NK-92 treated with Interleukin-12 subunit alpha and Interleukin-12 subunit beta, amount 100 ng/mL, for 24 hours (cell line): ENCODE results near the gene LRP2.
A peak's percentile ranks its signal among the peaks of the same experiment; 100 is the strongest.
"Not testable (repeated sequence)": the region's sequence is repeated elsewhere in the genome, so short reads cannot be mapped to it uniquely, and the experiment has no call there.

Experiments
- DNase-seq: peaks from one replicate; lab custom pipeline; 2025; lab: John Stamatoyannopoulos, UW

LRP2 gene

DNA sequence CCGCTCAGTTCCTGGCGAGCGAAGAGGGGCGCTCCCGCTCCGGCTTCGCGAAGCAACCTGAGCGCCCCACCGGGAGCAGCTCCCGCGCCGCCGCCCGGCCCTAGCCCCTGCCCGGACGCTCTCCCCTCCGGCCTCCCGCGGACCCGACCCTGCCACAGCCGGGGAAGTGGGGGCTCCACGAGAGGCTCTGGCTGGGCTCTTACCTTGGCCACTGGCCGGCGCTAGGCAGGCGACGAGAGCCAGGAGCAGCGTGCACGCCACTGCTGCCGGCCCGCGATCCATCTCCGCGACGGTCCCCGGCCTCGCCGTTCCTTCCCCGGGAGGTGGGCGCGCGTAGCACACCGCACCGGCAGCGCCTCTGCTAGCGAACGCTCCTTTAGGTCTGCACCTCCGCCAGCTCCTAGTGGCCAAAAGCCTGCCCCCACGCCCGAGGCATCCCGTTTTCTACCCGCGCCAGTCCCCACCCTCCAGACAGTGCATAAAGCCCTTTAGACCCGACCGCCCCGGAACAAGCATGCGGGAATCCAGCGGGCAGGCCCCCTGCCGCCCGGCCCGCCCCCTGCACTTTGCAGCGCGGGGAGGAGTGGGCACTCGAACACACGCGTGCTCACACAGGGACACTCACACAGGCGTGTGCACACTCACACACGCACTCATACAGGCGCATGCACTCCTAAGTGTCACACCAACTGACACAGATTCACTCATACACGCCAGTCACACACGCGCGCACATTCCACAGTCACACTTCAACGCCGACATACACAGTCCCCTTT is at the start of gene LRP2:
Gene LRP2 (minus strand): TSS at position 417 of the 776 bp plus-strand sequence. CDS start 135 bp downstream, at position 282.
- no peak for DNase-seq

- no peak for DNase-seq
Measured at GRCh38 chr2:169406891-169407290, 44.6 kb upstream of the LRP2 start.

GRCh38 chr2:169399491-169399890 is 37.2 kb upstream of the LRP2 start:
- DNase-seq = not testable (repeated sequence)

DNA sequence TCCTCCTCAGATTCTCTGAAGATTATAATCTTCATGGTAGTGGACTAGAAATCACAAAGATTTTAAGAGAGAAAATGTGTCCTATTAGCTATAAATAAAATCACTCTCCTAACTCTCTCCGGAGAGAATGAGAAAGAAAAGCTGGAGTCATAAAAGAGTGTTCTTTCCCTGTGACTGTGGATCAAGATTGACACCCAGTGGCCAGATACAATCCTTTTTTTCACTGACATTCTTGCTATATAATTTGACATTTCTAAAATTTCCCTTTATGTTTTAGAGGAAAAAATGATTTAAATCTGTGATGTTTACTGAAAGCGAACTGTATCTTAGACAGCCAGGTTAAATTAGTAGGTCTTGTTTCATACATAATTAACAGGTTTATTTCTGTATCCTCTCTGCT is 35.4 kb upstream of the LRP2 start:
- DNase-seq = no peak

- DNase-seq = no peak
Measured at GRCh38 chr2:169395821-169396374, 33.6 kb upstream of the LRP2 start.

DNA sequence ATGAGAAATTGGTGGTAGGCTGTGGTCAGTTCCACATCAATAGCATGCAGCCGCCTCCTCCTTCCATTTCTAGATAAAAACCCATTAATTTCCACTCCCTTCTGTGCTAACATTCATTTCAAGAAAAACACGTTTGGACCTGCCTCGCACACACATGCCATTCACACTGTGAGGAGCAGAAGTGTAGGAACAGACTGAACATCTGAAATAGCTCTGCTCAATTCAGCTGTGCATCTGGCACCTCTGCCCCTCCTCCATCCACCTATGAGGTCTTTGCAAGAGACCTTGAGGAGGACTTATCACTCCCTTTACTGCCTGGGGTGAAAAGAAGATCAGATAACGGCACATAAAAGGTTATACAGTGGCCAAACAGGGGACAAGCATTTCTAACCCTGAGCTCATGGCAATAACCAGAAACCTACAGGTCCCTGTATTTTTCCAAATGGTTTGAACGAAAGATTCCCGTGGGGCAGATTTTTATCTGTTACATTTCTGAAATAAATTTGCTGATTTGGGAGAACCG is 30.8 kb upstream of the LRP2 start:
- DNase-seq = no peak

DNA sequence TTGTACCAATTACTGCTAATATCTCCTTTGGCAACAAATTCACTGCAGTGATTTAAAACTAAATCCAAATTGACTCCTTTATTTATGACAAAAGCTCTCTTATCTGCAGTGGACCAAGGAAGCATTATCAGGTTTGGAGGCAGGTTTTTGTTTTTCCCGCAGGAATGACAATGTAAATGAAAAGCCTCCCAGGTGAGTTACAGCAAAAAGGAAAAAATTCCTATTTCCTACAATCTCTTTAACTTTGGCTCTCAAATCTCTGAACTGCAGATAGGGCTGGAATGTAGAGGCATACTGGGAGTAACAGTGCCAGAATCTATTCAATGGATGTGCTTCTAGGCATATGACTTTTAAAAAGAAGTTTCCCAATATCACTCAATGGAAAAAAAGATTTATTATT is 28.9 kb upstream of the LRP2 start:
- DNase-seq = no peak

- DNase-seq = no peak
Measured at GRCh38 chr2:169388161-169388560, 25.8 kb upstream of the LRP2 start.

GRCh38 chr2:169386722-169387121 is 24.4 kb upstream of the LRP2 start:
- DNase-seq = no peak

- no peak for DNase-seq
Measured at GRCh38 chr2:169384816-169385215, 22.5 kb upstream of the LRP2 start.

- no peak for DNase-seq
Measured at GRCh38 chr2:169372561-169372960, 10.2 kb upstream of the LRP2 start.

DNA sequence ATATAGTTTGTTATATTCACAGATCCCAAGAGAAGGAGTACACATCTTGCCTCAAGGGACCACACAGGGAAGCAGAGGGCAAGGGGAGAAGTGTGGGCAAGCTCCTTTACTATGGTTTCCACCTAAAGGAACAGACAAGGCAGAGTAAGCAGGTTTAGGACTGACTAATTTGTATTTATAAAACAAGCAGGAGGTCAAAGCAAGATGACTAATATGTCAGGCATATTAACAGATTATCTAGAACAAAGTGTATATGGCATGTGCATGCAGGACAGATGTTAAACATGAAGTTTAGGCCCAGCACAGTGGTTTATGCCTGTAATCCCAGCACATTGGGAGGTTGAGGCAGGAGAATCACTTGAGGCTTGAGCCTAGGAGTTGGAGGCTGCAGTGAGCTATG is 3.7 kb upstream of the LRP2 start:
- DNase-seq = no peak

- DNase-seq = no peak
Measured at GRCh38 chr2:169365029-169365480, 2.7 kb upstream of the LRP2 start.

- peak; percentile 38 for DNase-seq
Measured at GRCh38 chr2:169363560-169364150, 1.3 kb upstream of the LRP2 start.

GRCh38 chr2:169362894-169363559 is 693 bp upstream of the LRP2 start:
- DNase-seq = no peak

DNA sequence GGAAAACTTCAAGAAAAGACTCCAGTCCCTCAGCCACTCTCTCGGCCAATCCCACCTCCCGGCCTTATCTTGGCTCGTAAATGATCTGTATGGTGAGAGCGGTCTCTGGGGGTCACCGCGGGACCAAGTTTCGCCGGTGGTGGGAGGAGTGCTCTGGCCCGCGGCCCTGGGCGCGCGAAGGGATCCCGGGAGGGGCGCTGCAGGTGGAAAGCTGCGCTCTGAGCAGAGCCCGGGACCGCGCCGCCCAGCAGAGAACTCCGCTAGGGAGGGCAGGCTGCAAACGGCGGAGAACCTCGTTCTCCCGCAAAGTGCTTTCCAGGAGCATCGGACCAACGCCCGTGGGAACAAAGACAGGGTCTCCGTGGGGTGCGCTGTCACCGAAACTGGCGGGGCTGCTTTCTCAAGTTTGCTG is 622 bp downstream of the LRP2 start:
- no peak for DNase-seq

DNA sequence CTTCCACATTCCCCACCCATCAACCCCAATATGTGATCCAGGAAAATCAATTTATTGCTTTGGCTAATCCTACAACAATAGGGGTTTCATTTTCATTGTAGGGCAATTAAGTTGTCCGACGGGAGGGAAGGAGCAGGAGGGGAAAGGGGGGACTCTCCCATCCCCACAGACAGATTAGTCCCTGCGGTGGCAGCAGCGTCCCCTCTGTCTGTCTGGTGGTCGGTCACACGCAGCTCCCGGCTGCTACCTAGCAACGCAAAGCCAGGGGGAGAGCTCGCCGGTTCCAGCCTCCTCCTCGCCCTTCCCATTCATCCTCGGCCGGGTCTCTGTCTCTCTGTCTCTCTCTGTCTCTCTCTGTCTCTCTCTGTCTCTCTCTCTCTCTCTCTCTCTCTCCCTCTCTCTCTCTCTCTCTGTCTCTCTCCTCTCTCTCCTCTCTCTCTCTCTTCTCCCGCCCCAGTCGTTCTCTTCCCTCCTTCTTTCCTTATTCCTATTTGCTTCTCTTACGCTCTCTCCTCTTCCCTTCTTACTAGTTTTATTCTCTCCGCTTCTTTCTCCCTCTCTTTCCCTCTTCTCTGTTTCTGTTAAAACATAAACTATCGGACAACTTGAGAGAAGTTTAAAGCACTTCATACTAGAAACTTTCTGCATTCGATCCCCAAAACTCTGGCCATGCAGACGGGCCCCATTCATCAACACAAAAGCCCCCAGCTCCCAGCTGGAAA is 1.2 kb downstream of the LRP2 start:
- no peak for DNase-seq

DNA sequence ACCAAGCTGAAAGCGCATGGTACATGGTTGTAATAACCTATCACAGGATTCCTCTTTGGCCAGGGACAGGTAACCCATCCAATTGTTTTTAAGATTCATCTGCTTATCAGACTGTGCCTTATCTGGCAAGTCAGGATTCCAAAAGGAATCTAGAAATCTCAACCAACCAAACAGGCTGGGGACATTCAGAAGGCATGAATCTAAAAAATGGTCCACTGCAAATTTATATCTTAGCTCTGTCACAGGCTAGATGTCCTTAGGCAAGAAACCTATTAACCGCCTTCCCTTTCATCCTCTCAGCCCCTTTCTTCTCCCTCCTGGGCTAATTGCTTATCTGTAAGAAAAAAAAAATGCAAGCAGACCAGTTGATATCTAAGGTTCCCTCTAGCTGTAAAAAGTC is 4.3 kb downstream of the LRP2 start:
- DNase-seq = no peak

GRCh38 chr2:169354244-169354643 is 8.1 kb downstream of the LRP2 start:
- no peak for DNase-seq

- no peak for DNase-seq
Measured at GRCh38 chr2:169351725-169352124, 10.6 kb downstream of the LRP2 start.

- no peak for DNase-seq
Measured at GRCh38 chr2:169349535-169349934, 12.8 kb downstream of the LRP2 start.
